ENCODE measurements around the gene ASB10. TPM values are rescaled to one million over a fixed set of nuclear protein-coding genes. Genes with fewer than 3 reads are reported as not detected.
A peak's percentile ranks its signal among the peaks of the same experiment; 100 is the strongest.

ASB10 gene
- total and polyA plus RNA-seq, 2 of the 8 experiments (the other 6 are each of a cell fraction or from before 2014, with no cell fraction given), result not detected

- CTCF ChIA-PET (ENCODE audit: partially characterized antibody), result interaction anchor here (0.9 to 1.4 kb wide), 5 partner anchors 9 to 112 kb away, joined by 3 to 4 read pairs (median 3); no protein-coding TSS in a partner anchor
Observed at GRCh38 chr7:151204383-151205032, 17.5 kb upstream of the ASB10 start.

More at GRCh38 chr7:151204383-151205032, 17.5 kb upstream of the ASB10 start:
- POLR2A ChIA-PET (ENCODE audit: partially characterized antibody), result no interaction called here
- Histone ChIP-seq H3K18ac (ENCODE audit: extremely low read depth, low read length) (no peak overlapping the region), H2BK12ac (ENCODE audit: low read depth, low read length) (no peak overlapping the region), H3K4me1 (replicated peaks in 1 of 4; ENCODE audit: control insufficient read depth in 3 of 4, insufficient read depth in 4 of 4, low read length in 3 of 4) (peaks cover 0 to 5% (median 1%) of the 10 kb centered on the region in 4 experiments; a peak in 3 of 7 replicates), H2BK5ac (ENCODE audit: low read depth, low read length) (no peak overlapping the region), H3K56ac (replicated peaks; ENCODE audit: insufficient read length, low read depth, low read length) (no peak overlapping the region), H3K9ac (replicated peaks in 1 of 4; ENCODE audit: extremely low read depth in 1 of 4, low read depth in 3 of 4, low read length in 3 of 4) (no peak overlapping the region), H3K27me3 (replicated peaks in 1 of 4; ENCODE audit: control insufficient read depth in 3 of 4, extremely low read depth in 1 of 4, insufficient read depth in 3 of 4, low read length in 3 of 4) (peaks cover 0 to 3% (median 0%) of the 10 kb centered on the region in 4 experiments; a peak in 2 of 7 replicates), H3K14ac (ENCODE audit: insufficient read length) (no peak overlapping the region), H4K8ac (ENCODE audit: extremely low read depth, insufficient read depth, low read length) (no peak overlapping the region), H2BK120ac (replicated peaks; ENCODE audit: low read depth, low read length) (no peak overlapping the region), H3K36me3 (ENCODE audit: control insufficient read depth in 2 of 4, insufficient read depth in 4 of 4, low read length in 3 of 4) (no peaks in the 10 kb centered on the region), H2BK20ac (ENCODE audit: low read length) (no peak overlapping the region), H3K4me3 (ENCODE audit: extremely low read depth in 1 of 4, insufficient read depth in 2 of 4, low read depth in 3 of 4, low read length in 4 of 4) (no peak overlapping the region), H2AK5ac (ENCODE audit: low read depth, low read length) (no peak overlapping the region), H4K20me1 (replicated peaks in 1 of 2; ENCODE audit: control insufficient read depth in 1 of 2, insufficient read depth in 2 of 2, low read length in 2 of 2) (no peaks in the 10 kb centered on the region), H3K27ac (ENCODE audit: low read depth, low read length) (no peak overlapping the region), H3K23ac (ENCODE audit: insufficient read length) (no peak overlapping the region), H2AFZ (ENCODE audit: low read length) (no peak overlapping the region), H3K23me2 (ENCODE audit: low read depth, low read length) (no peaks in the 10 kb centered on the region), H3K79me1 (ENCODE audit: low read depth, low read length) (no peaks in the 10 kb centered on the region), H3K9me3 (ENCODE audit: insufficient read depth in 2 of 2, low read depth in 1 of 2, low read length in 1 of 2) (no peaks in the 10 kb centered on the region), H4K5ac (ENCODE audit: insufficient read length, low read depth, low read length) (no peak overlapping the region), H3K4me2 (ENCODE audit: insufficient read depth in 1 of 2, low read depth in 2 of 2, low read length in 2 of 2) (no peak overlapping the region), H3K79me2 (ENCODE audit: control insufficient read depth in 1 of 2, insufficient read depth in 2 of 2, low read length in 2 of 2) (no peaks in the 10 kb centered on the region), H3K4ac (replicated peaks; ENCODE audit: insufficient read length, low read depth, low read length) (no peak overlapping the region), H4K91ac (replicated peaks; ENCODE audit: insufficient read length, low read length) (no peak overlapping the region), H2BK15ac (ENCODE audit: low read length) (no peak overlapping the region)
- TF ChIP-seq, protein P1, sequence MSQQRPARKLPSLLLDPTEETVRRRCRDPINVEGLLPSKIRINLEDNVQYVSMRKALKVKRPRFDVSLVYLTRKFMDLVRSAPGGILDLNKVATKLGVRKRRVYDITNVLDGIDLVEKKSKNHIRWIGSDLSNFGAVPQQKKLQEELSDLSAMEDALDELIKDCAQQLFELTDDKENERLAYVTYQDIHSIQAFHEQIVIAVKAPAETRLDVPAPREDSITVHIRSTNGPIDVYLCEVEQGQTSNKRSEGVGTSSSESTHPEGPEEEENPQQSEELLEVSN (IDR thresholded peaks at IDR 0.05), result peak; percentile 46; the same call in 1 of the 2 replicates
- no peak for TF ChIP-seq CBX8 (IDR thresholded peaks at IDR 0.05; ENCODE audit: borderline replicate concordance, low read depth, low read length)
- TF ChIP-seq CREB1 (IDR thresholded peaks at IDR 0.05), result no peak
- TF ChIP-seq TEAD4 (IDR thresholded peaks at IDR 0.05; ENCODE audit: low read depth, low read length), result no peak
- TF ChIP-seq SRF (IDR thresholded peaks at IDR 0.05; ENCODE audit: low read depth, low read length), result no peak
- TF ChIP-seq TBP (IDR thresholded peaks at IDR 0.05; ENCODE audit: low read depth, low read length), result no peak
- no peak for TF ChIP-seq SP1 (IDR thresholded peaks at IDR 0.05; ENCODE audit: low read depth, low read length)
- TF ChIP-seq SIN3A (conservative IDR thresholded peaks at IDR 0.05 in 1 of 2, IDR thresholded peaks at IDR 0.05 in 1 of 2; ENCODE audit: low read depth in 1 of 2, low read length in 2 of 2), result no peak
- TF ChIP-seq, protein P2, sequence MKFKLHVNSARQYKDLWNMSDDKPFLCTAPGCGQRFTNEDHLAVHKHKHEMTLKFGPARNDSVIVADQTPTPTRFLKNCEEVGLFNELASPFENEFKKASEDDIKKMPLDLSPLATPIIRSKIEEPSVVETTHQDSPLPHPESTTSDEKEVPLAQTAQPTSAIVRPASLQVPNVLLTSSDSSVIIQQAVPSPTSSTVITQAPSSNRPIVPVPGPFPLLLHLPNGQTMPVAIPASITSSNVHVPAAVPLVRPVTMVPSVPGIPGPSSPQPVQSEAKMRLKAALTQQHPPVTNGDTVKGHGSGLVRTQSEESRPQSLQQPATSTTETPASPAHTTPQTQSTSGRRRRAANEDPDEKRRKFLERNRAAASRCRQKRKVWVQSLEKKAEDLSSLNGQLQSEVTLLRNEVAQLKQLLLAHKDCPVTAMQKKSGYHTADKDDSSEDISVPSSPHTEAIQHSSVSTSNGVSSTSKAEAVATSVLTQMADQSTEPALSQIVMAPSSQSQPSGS (IDR thresholded peaks at IDR 0.05; ENCODE audit: low read length), result no peak
- WGBS, 2 experiments (ENCODE audit: extremely low coverage in 1 of 2, insufficient coverage in 1 of 2, insufficient read length in 1 of 2, insufficient replicate concordance in 2 of 2, low coverage in 1 of 2, low lambda C conversion rate in 2 of 2, missing lambda C conversion rate in 1 of 2), result 90% methylated on average over 44 of the region's 48 CpGs; no CpG with 5 or more reads in 1 of the 2 experiments
- DNase-seq (ENCODE audit: low read depth in 1 of 2, low spot score in 2 of 2) (no peak), FAIRE-seq (no peak)
